Keratinocyte (primary cell): Measurements from ENCODE around the gene PLPP3. TPM values are rescaled to one million over a fixed set of nuclear protein-coding genes. Genes with fewer than 3 reads are reported as not detected.

ENCODE experiments used
- DNase-seq: peaks from one replicate; pipeline ENCODE4 v3.0.0-alpha.2; 2011; ENCODE audit warnings: low read depth, missing footprints, low spot score
- FAIRE-seq: peaks from 2 replicates; lab custom pipeline; 2011; peaks lifted over from hg19 to GRCh38; lab: Jason Lieb, UNC
- H2AFZ ChIP-seq: 2 replicates; pipeline ENCODE4 v1.6.0; 2012; ENCODE audit warnings: low read length, control low read depth, inconsistent platforms; ENCODE audit not compliant: control insufficient read depth
- H3K27ac ChIP-seq: 2 replicates; pipeline ENCODE4 v1.5.1; 2011; ENCODE audit warnings: low read length; ENCODE audit not compliant: control insufficient read depth, insufficient read depth
- H3K27me3 ChIP-seq: 3 replicates; pipeline ENCODE4 v1.6.0; 2011; ENCODE audit warnings: low read length; ENCODE audit not compliant: control insufficient read depth, insufficient read depth; ENCODE audit errors: extremely low read depth
- H3K36me3 ChIP-seq, 2 experiments: 2 replicates in 1 of 2; 3 replicates in 1 of 2; pipeline ENCODE4 v1.5.1; 2011; ENCODE audit warnings: low read length in 2 of 2, mild to moderate bottlenecking in 1 of 2; ENCODE audit not compliant: control insufficient read depth in 2 of 2, insufficient read depth in 2 of 2; ENCODE audit errors: extremely low read depth in 1 of 2
- H3K4me1 ChIP-seq: 3 replicates; pipeline ENCODE4 v1.5.1; 2011; ENCODE audit warnings: low read length; ENCODE audit not compliant: control insufficient read depth, insufficient read depth; ENCODE audit errors: extremely low read depth
- H3K4me2 ChIP-seq: 3 replicates; pipeline ENCODE4 v1.6.0; 2011; ENCODE audit warnings: low read depth, low read length; ENCODE audit not compliant: control insufficient read depth, insufficient read depth; ENCODE audit errors: extremely low read depth
- H3K4me3 ChIP-seq, 3 experiments: fragments of 200-600 bp in 1 of 3; sonication (generic) in 1 of 3; 2 replicates in 2 of 3; 3 replicates in 1 of 3; pipeline ENCODE4 v1.5.1; 2011 to 2016; ENCODE audit warnings: low read length in 3 of 3, mild to moderate bottlenecking in 3 of 3, control low read depth in 2 of 3, inconsistent platforms in 1 of 3, low read depth in 1 of 3, mixed read lengths in 1 of 3, mixed run types in 1 of 3, moderate library complexity in 1 of 3; ENCODE audit not compliant: control insufficient read depth in 2 of 3, insufficient read depth in 2 of 3; ENCODE audit errors: extremely low read depth in 1 of 3
- H3K79me2 ChIP-seq: 2 replicates; pipeline ENCODE4 v1.6.0; 2012; ENCODE audit warnings: low read length; ENCODE audit not compliant: control insufficient read depth, insufficient read depth
- H3K9ac ChIP-seq: 3 replicates; pipeline ENCODE4 v1.6.0; 2011; ENCODE audit warnings: low read length; ENCODE audit not compliant: control insufficient read depth, insufficient read depth; ENCODE audit errors: extremely low read depth
- H3K9me1 ChIP-seq: 3 replicates; pipeline ENCODE4 v1.6.0; 2011; ENCODE audit warnings: low read length; ENCODE audit not compliant: control insufficient read depth, insufficient read depth; ENCODE audit errors: extremely low read depth
- H3K9me3 ChIP-seq: 2 replicates; pipeline ENCODE4 v1.5.1; 2012; ENCODE audit warnings: low read depth, low read length; ENCODE audit not compliant: control insufficient read depth
- H4K20me1 ChIP-seq: 3 replicates; pipeline ENCODE4 v1.6.0; 2011; ENCODE audit warnings: low read length; ENCODE audit not compliant: control insufficient read depth, insufficient read depth; ENCODE audit errors: extremely low read depth
- EZH2 ChIP-seq: IDR thresholded peaks from one replicate; pipeline ENCODE4 v1.6.1; 2012; ENCODE audit warnings: inconsistent platforms, mild to moderate bottlenecking, low read length, moderate library complexity
- dilution Hi-C: fragments of 300-500 bp; cut with MboI; formaldehyde crosslinking; loops from one replicate; pipeline ENCODE4 v1.7.0; 2020; ENCODE audit warnings: low sequenced_read_pairs; ENCODE audit not compliant: extremely low pct_ligation_motif_present
- polyA plus RNA-seq, 5 experiments: library from polyadenylated mRNA; depleted of rRNA in 3 of 5; stranded (reverse) in 3 of 5; stranded (forward) in 1 of 5; unstranded in 1 of 5; fragments of >200 nt; gene quantifications; 1 replicate in 1 of 5; 2 replicates in 3 of 5; 3 replicates in 1 of 5; pipeline versions ENCODE4 v1.2.1 to v1.2.3, GENCODE V29; 2011 to 2012; ENCODE audit warnings: missing spikeins in 2 of 5, low read depth in 1 of 5, low replicate concordance in 1 of 5
- TF ChIP-seq, protein P1 (sequence below), 3 experiments: IDR thresholded peaks in 1 of 3; conservative IDR thresholded peaks in 1 of 3; optimal IDR thresholded peaks in 1 of 3; 2 replicates in 2 of 3; 3 replicates in 1 of 3; pipeline versions ENCODE3 to v1.5.1; 2011; ENCODE audit warnings: low read length in 3 of 3, mild to moderate bottlenecking in 3 of 3, moderate library complexity in 2 of 3, control low read depth in 1 of 3, inconsistent platforms in 1 of 3; ENCODE audit not compliant: insufficient read depth in 2 of 3; ENCODE audit errors: extremely low read depth in 1 of 3

The PLPP3 gene
- polyA plus RNA-seq, 1 donor (not counting 4 experiments of a cell fraction or from before 2014, with no cell fraction given), result 4.0 TPM

DNA sequence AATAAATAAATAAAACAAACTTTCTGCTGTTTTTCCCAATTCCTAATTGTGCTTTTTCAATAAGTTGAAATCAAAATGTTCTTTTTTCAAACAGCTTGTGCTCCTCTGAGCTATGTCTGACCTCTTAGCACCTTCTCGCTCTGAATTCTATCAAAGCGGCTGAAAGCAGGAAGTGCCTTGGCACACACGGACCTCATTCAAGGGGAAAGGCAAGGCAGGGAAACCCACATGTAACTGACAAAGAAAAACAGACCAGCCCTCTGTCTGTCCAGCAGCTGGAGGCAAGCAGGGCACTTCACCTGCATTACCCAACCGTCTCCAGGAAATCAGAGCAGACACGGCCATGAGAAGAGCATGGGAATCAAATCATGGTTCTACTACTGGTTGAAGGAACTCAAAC lies 56.7 kb downstream of the PLPP3 start:
- H3K79me2 ChIP-seq, result no peaks in the 10 kb centered on the region
- H3K36me3 ChIP-seq, result peaks cover 0 to 1% of the 10 kb centered on the region in 2 experiments
- H4K20me1 ChIP-seq, result no peaks in the 10 kb centered on the region
- no peak overlapping the region for H3K4me2 ChIP-seq
- H3K9me3 ChIP-seq, result no peaks in the 10 kb centered on the region
- dilution Hi-C loops, result no loop called here
- H3K4me3 ChIP-seq, result no peak overlapping the region
- H3K4me1 ChIP-seq, result peaks cover 9% of the 10 kb centered on the region
- no peak for TF ChIP-seq EZH2
- TF ChIP-seq, protein P1, sequence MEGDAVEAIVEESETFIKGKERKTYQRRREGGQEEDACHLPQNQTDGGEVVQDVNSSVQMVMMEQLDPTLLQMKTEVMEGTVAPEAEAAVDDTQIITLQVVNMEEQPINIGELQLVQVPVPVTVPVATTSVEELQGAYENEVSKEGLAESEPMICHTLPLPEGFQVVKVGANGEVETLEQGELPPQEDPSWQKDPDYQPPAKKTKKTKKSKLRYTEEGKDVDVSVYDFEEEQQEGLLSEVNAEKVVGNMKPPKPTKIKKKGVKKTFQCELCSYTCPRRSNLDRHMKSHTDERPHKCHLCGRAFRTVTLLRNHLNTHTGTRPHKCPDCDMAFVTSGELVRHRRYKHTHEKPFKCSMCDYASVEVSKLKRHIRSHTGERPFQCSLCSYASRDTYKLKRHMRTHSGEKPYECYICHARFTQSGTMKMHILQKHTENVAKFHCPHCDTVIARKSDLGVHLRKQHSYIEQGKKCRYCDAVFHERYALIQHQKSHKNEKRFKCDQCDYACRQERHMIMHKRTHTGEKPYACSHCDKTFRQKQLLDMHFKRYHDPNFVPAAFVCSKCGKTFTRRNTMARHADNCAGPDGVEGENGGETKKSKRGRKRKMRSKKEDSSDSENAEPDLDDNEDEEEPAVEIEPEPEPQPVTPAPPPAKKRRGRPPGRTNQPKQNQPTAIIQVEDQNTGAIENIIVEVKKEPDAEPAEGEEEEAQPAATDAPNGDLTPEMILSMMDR (optimal IDR thresholded peaks at IDR 0.05 in 1 of 3, IDR thresholded peaks at IDR 0.05 in 1 of 3, conservative IDR thresholded peaks at IDR 0.05 in 1 of 3; ENCODE audit: extremely low read depth in 1 of 3, insufficient read depth in 2 of 3, low read length in 3 of 3), result no peak
- no peak overlapping the region for H3K27ac ChIP-seq
- no peak overlapping the region for H3K9ac ChIP-seq
- no peak for FAIRE-seq
- no peak overlapping the region for H2AFZ ChIP-seq
- H3K9me1 ChIP-seq, result no peaks in the 10 kb centered on the region
- H3K27me3 ChIP-seq, result no peaks in the 10 kb centered on the region
- DNase-seq, result no peak

GRCh38 chr1:56520016-56520601 lies 59.3 kb downstream of the PLPP3 start:
- H3K27ac ChIP-seq, result no peak overlapping the region
- H3K4me2 ChIP-seq, result no peak overlapping the region
- no peak overlapping the region for H2AFZ ChIP-seq
- FAIRE-seq (no peak), DNase-seq (no peak)
- H3K9ac ChIP-seq, result no peak overlapping the region
- peaks cover 20% of the 10 kb centered on the region for H3K4me1 ChIP-seq
- H3K9me3 ChIP-seq, result no peaks in the 10 kb centered on the region
- H3K9me1 ChIP-seq, result no peaks in the 10 kb centered on the region
- no peaks in the 10 kb centered on the region for H3K79me2 ChIP-seq
- no peaks in the 10 kb centered on the region for H4K20me1 ChIP-seq
- peaks cover 0 to 1% of the 10 kb centered on the region in 2 experiments for H3K36me3 ChIP-seq
- TF ChIP-seq, protein P1 (optimal IDR thresholded peaks at IDR 0.05 in 1 of 3, IDR thresholded peaks at IDR 0.05 in 1 of 3, conservative IDR thresholded peaks at IDR 0.05 in 1 of 3; ENCODE audit: extremely low read depth in 1 of 3, insufficient read depth in 2 of 3, low read length in 3 of 3), result no peak
- no peak for TF ChIP-seq EZH2
- dilution Hi-C loops, result no loop called here
- no peak overlapping the region for H3K4me3 ChIP-seq
- no peaks in the 10 kb centered on the region for H3K27me3 ChIP-seq
